ENCODE data around the gene PCSK6.

Gene PCSK6

DNA sequence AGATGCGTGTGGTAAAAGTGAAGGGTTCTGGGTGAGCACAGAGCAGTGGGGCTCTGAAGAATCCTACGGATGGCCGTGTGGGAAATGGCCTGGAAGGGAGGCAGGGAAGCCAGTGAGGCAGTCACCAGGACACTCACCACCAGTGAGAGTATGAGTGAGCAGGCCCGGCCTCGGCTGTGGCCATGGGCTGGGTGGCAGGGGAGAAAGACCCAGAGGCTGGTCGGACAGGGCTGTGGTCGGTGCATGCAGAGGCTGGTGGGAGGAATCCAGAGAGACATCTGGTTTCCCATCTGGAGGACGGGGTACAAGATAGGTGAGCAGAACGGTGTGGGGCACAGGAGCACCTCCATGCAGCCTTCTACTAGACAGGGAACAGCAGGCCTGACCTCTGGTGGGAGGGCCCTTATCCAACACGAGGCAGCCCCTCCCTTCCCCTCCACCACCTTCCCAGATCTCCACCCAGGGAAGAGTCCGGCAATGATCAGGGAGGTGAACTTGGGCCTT lies 10.1 kb downstream of the PCSK6 start:
- TF ChIP-seq, protein P1, sequence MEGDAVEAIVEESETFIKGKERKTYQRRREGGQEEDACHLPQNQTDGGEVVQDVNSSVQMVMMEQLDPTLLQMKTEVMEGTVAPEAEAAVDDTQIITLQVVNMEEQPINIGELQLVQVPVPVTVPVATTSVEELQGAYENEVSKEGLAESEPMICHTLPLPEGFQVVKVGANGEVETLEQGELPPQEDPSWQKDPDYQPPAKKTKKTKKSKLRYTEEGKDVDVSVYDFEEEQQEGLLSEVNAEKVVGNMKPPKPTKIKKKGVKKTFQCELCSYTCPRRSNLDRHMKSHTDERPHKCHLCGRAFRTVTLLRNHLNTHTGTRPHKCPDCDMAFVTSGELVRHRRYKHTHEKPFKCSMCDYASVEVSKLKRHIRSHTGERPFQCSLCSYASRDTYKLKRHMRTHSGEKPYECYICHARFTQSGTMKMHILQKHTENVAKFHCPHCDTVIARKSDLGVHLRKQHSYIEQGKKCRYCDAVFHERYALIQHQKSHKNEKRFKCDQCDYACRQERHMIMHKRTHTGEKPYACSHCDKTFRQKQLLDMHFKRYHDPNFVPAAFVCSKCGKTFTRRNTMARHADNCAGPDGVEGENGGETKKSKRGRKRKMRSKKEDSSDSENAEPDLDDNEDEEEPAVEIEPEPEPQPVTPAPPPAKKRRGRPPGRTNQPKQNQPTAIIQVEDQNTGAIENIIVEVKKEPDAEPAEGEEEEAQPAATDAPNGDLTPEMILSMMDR (IDR thresholded peaks at IDR 0.05; ENCODE audit: insufficient read depth, low read depth, low read length, missing control alignments), result no peak
- DNase-seq (ENCODE audit: low read depth), result no peak
- no peak overlapping the region for H3K4me3 ChIP-seq (ENCODE audit: low read depth, low read length)

DNA sequence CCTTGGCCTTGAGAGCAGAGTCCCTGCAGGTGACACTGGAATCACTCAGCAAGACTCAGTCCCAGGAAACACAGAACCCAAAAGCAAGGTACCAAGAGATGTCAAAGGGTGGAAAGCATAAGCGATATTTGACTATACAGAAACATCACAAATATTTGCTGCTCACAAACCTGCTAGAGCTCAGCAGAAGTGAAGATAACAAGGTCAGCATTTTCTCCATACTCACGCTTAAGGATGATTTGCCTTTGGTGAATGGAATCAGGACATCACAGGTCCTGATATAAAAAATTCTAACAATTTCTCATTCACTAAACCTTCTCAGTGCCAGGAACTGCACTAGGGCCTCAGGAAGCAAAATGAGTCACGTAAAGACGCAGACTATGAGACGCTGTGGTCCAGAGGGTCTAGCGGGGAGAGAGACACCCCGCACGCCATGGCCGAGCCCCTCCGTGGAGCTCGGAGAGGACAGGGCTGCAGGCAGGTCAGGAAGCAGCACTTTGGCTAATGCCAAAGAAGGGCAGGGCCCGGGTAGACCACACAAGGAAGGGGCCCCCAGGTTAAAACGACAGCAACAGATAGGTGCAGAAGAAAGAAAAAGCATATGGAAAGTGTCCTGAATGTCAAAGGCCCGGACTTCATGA lies 10.7 kb downstream of the PCSK6 start:
- DNase-seq (ENCODE audit: low read depth), result no peak
- TF ChIP-seq, protein P1 (IDR thresholded peaks at IDR 0.05; ENCODE audit: insufficient read depth, low read depth, low read length, missing control alignments), result no peak

DNA sequence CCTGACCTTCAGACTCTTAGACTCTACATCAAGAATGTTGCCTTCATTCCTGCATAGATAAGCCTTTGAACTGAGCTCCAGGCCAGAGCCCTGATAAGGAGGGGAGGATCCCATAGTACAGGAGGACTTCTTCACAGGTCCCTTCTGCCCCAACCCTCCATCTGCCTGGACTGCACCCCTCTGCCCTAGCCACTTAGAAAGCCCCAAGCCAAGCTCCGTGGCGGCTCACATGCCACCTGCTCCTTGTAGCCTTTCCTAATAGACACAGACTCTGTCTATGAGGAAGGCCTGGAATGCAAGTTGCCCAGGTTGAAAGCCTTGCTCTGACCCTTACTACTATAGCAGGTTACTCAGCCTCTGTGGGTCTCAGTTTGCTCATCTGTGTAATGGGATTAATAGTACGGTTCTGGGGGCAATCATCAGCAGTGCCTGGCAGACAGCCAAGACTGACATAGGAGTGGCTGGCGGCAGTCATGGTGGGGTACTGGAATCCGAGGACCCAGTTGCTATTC lies 11.6 kb downstream of the PCSK6 start:
- H3K4me3 ChIP-seq (ENCODE audit: low read depth, low read length), result no peak overlapping the region
- no peak for DNase-seq (ENCODE audit: low read depth)
- TF ChIP-seq, protein P1 (IDR thresholded peaks at IDR 0.05; ENCODE audit: insufficient read depth, low read depth, low read length, missing control alignments), result no peak

More for the DNA sequence above, 10.7 kb downstream of the PCSK6 start:
- no peak overlapping the region for H3K4me3 ChIP-seq (ENCODE audit: low read depth, low read length)

DNA sequence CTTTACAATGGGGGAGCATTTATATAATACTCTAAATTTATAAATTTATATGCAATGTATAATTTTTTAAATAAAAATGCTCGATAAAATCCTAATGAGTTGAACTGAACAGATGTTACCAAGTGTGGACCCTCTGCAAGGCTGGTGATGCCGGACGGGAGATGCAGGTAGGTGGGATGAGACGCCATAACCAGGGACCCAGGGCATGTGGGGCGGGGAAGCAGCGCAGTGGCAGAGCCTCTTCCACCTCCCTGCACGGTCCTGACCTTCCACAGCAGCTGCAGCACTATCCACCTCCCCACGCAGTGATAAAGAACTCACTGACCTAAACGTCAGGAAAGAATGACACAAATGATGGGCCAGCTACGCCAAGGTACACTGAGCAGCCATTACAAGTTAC lies 12.8 kb downstream of the PCSK6 start:
- TF ChIP-seq, protein P1 (IDR thresholded peaks at IDR 0.05; ENCODE audit: insufficient read depth, low read depth, low read length, missing control alignments), result no peak
- no peak overlapping the region for H3K4me3 ChIP-seq (ENCODE audit: low read depth, low read length)
- no peak for DNase-seq (ENCODE audit: low read depth)

DNA sequence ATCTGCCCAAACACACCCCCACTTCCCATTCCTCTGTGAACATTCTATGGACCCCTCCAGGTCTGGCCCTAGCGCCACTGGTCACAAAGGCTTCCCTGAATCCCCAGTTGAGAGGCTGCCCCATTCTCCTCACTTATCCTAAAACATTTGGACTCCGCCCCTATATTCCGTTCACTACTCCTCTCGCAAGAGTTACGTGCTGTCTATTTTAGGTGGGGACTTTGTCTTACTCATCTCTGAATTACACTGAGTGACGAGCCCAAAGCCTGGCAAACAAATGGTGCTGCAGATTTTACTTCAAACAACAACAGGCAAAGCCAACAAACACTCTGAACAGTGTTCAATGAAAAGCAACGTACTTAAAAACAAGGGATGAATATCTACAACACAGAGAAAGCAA lies 14.5 kb downstream of the PCSK6 start:
- no peak for DNase-seq (ENCODE audit: low read depth)
- TF ChIP-seq, protein P1 (IDR thresholded peaks at IDR 0.05; ENCODE audit: insufficient read depth, low read depth, low read length, missing control alignments), result no peak
- no peak overlapping the region for H3K4me3 ChIP-seq (ENCODE audit: low read depth, low read length)

DNA sequence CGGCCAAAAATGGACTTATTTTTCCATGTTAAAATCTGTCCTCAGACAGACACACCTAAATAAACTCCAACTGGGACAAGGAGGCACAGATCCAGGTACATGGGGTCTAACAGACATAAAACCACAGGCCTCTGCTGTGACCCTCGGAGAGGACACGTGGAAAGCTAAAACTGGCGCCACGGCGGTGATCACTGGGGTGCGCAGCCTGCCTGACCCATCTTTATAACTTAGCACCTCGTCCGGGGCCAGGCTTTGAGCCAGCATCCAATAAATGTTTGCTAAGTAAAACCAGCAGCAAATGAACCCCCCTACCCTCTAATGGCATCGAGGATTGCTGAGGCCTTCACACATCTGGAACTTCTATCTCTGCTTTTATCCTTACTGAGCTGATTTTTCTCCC lies 15.3 kb downstream of the PCSK6 start:
- DNase-seq (ENCODE audit: low read depth), result no peak
- H3K4me3 ChIP-seq (ENCODE audit: low read depth, low read length), result no peak overlapping the region
- TF ChIP-seq, protein P1 (IDR thresholded peaks at IDR 0.05; ENCODE audit: insufficient read depth, low read depth, low read length, missing control alignments), result no peak

DNA sequence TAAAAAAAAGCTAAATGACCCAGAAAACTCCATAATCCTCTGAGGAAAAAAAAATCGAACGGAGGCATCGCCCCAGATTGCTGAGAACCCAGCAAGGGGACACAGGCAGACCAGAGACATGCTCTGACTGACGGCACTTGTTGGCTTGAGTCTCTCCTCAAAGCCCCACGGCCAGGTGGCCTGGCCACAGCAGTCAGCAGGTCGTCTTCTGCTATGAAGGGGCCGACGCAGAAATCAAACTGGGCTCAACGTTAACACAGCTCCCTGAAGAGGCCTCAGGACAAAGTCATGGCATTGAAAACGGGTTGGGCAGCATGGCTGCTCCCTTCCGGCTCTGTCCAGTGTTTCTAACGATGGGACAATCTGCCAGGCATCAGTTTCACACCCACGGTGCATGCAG lies 17.5 kb downstream of the PCSK6 start:
- no peak for DNase-seq (ENCODE audit: low read depth)
- H3K4me3 ChIP-seq (ENCODE audit: low read depth, low read length), result no peak overlapping the region
- TF ChIP-seq, protein P1 (IDR thresholded peaks at IDR 0.05; ENCODE audit: insufficient read depth, low read depth, low read length, missing control alignments), result no peak
